Measurements from ENCODE around the gene PPP1R15B. TPM values are rescaled to one million over a fixed set of nuclear protein-coding genes. Genes with fewer than 3 reads are reported as not detected.

The PPP1R15B gene
- total RNA-seq, 2 experiments from 2014 or later: 72.6 to 79.2 TPM

DNA sequence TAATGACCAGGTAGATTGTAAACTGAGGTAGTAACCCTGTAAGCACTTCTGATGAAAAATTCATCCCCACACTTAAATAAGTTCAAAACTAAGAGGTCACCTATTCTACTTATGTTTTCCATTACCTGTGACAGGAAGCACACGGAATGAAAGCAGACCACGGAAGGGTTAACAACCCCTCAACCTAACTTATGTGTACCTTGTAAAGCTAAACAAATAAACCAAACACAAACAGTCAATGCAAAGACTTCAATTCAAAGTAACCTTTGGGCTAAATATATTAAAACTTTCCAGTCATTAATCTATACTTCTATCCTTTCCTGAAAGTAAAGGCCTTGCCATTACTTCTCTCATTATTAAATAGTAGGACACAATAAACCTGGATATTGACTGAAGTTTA lies 7.0 kb downstream of the PPP1R15B start:
- Histone ChIP-seq H2AFZ (ENCODE audit: low read length) (no peak overlapping the region), H3K4me1 (ENCODE audit: insufficient read depth, low read length, poor library complexity, severe bottlenecking) (peaks cover 25% of the 10 kb centered on the region), H3K9me2 (ENCODE audit: insufficient read depth, low read length) (no peaks in the 10 kb centered on the region), H3K4me3 (ENCODE audit: low read depth, low read length, poor library complexity, severe bottlenecking) (peak overlapping the region; percentile 98), H3K36me3 (ENCODE audit: insufficient read depth, low read length) (peaks cover 99% of the 10 kb centered on the region), H3K79me2 (ENCODE audit: insufficient read depth, low read depth, low read length) (peaks cover 89% of the 10 kb centered on the region), H3K27ac (ENCODE audit: low read depth, low read length, poor library complexity, severe bottlenecking) (no peak overlapping the region), H3K4me2 (ENCODE audit: low read length) (peak overlapping the region; percentile 96), H3K9me3 (ENCODE audit: low read length) (no peaks in the 10 kb centered on the region), H4K20me1 (ENCODE audit: insufficient read depth, low read length) (peaks cover 48% of the 10 kb centered on the region)
- intact Hi-C loops (cut with micrococcal nuclease; ENCODE audit: unreplicated experiment): loop anchor here (10.0 kb wide), 1 partner anchor 540 kb away; the partner anchor contains the start of gene SNRPE
- POLR2A ChIA-PET: no interaction called here
- BruUV-seq (replicated peaks): no TSS peak
- no peak for DNase-seq (ENCODE audit: low spot score)
- TF ChIP-seq EZH2phosphoT487 (IDR thresholded peaks at IDR 0.05; ENCODE audit: borderline replicate concordance, low read depth, low read length) (no peak), CTCF (conservative IDR thresholded peaks at IDR 0.05; ENCODE audit: low read length) (no peak)
- CTCF ChIA-PET (ENCODE audit: unreplicated experiment): no interaction called here

GRCh38 chr1:204402391-204402790 lies 9.2 kb downstream of the PPP1R15B start:
- intact Hi-C loops (cut with micrococcal nuclease; ENCODE audit: unreplicated experiment): loop anchor here (10.0 kb wide), 1 partner anchor 538 kb away; the partner anchor contains the start of gene SNRPE
- no TSS peak for BruUV-seq (replicated peaks)

More at GRCh38 chr1:204402391-204402790, 9.2 kb downstream of the PPP1R15B start:
- no peak for TF ChIP-seq EZH2phosphoT487 (IDR thresholded peaks at IDR 0.05; ENCODE audit: borderline replicate concordance, low read depth, low read length)
- TF ChIP-seq CTCF (conservative IDR thresholded peaks at IDR 0.05; ENCODE audit: low read length): no peak
- POLR2A ChIA-PET: no interaction called here
- Histone ChIP-seq H3K4me1 (ENCODE audit: insufficient read depth, low read length, poor library complexity, severe bottlenecking) (peaks cover 25% of the 10 kb centered on the region), H3K27ac (ENCODE audit: low read depth, low read length, poor library complexity, severe bottlenecking) (no peak overlapping the region), H3K36me3 (ENCODE audit: insufficient read depth, low read length) (peaks cover 97% of the 10 kb centered on the region), H3K4me3 (ENCODE audit: low read depth, low read length, poor library complexity, severe bottlenecking) (no peak overlapping the region), H3K4me2 (ENCODE audit: low read length) (no peak overlapping the region), H4K20me1 (ENCODE audit: insufficient read depth, low read length) (peaks cover 26% of the 10 kb centered on the region), H3K9me2 (ENCODE audit: insufficient read depth, low read length) (no peaks in the 10 kb centered on the region), H3K9me3 (ENCODE audit: low read length) (no peaks in the 10 kb centered on the region), H3K79me2 (ENCODE audit: insufficient read depth, low read depth, low read length) (peaks cover 67% of the 10 kb centered on the region), H2AFZ (ENCODE audit: low read length) (no peak overlapping the region)
- no peak for DNase-seq (ENCODE audit: low spot score)
- CTCF ChIA-PET (ENCODE audit: unreplicated experiment): no interaction called here
